HUDEP-2 (cell line): Measurements from ENCODE around the gene EEPD1.

Experiments used
- DNase-seq, 76 experiments: peaks; one replicate each; lab custom pipeline; 2025; ENCODE audit not compliant: unreplicated experiment in 76 of 76; lab: John Stamatoyannopoulos, UW

EEPD1 gene

GRCh38 chr7:36296284-36296683 is 143.2 kb downstream of the EEPD1 start:
- DNase-seq, result no peak

GRCh38 chr7:36297364-36298009 is 144.4 kb downstream of the EEPD1 start:
- DNase-seq, result no peak

GRCh38 chr7:36298106-36298505 is 145.1 kb downstream of the EEPD1 start:
- no peak for DNase-seq

GRCh38 chr7:36299223-36299774 is 146.2 kb downstream of the EEPD1 start:
- DNase-seq, result no peak

GRCh38 chr7:36299823-36300341 is 146.8 kb downstream of the EEPD1 start:
- DNase-seq, result no peak

- DNase-seq, result no peak
Measured at GRCh38 chr7:36300696-36301350, 147.8 kb downstream of the EEPD1 start.

- peak in 3 of 76 experiments; percentile 11 to 38 (median 13) for DNase-seq
Measured at GRCh38 chr7:36301914-36302771, 149.1 kb downstream of the EEPD1 start.

- DNase-seq, result peak in 70 of 76 experiments; percentile 1 to 96 (median 68)
Measured at GRCh38 chr7:36303202-36304098, 150.4 kb downstream of the EEPD1 start.

GRCh38 chr7:36304099-36304425 is 151.0 kb downstream of the EEPD1 start:
- DNase-seq, result no peak

GRCh38 chr7:36305226-36305625 is 152.2 kb downstream of the EEPD1 start:
- DNase-seq, result no peak

GRCh38 chr7:36305648-36306047 is 152.6 kb downstream of the EEPD1 start:
- no peak for DNase-seq

- no peak for DNase-seq
Measured at GRCh38 chr7:36306222-36306621, 153.2 kb downstream of the EEPD1 start.

GRCh38 chr7:36306722-36307121 is 153.7 kb downstream of the EEPD1 start:
- no peak for DNase-seq

GRCh38 chr7:36308031-36308430 is 155.0 kb downstream of the EEPD1 start:
- no peak for DNase-seq

GRCh38 chr7:36309301-36309700 is 156.2 kb downstream of the EEPD1 start:
- DNase-seq, result no peak

- DNase-seq, result no peak
Measured at GRCh38 chr7:36309716-36310115, 156.7 kb downstream of the EEPD1 start.

- DNase-seq, result no peak
Measured at GRCh38 chr7:36310897-36311296, 157.8 kb downstream of the EEPD1 start.

- no peak for DNase-seq
Measured at GRCh38 chr7:36311539-36311938, 158.5 kb downstream of the EEPD1 start.

GRCh38 chr7:36312064-36312914 is 159.2 kb downstream of the EEPD1 start:
- DNase-seq, result peak in 7 of 76 experiments; percentile 2 to 44 (median 15)
